Thyroid gland (tissue), 4 donors: ENCODE data around the gene PYDC1. TPM values are rescaled to one million over a fixed set of nuclear protein-coding genes. Genes with fewer than 3 reads are reported as not detected.

ENCODE experiments used
- DNase-seq, 2 donors: peaks; one replicate each; pipeline ENCODE4 v3.0.0-alpha.2; 2019
- H3K27ac ChIP-seq, 3 donors: fragments of 200-600 bp; sonication (generic); 1 replicate in 2 of 3; 2 replicates in 1 of 3; pipeline ENCODE4 v1.5.1; 2016 to 2019; ENCODE audit warnings: mild to moderate bottlenecking in 1 of 3, moderate library complexity in 1 of 3
- H3K27me3 ChIP-seq: fragments of 200-600 bp; sonication (generic); one replicate; pipeline ENCODE4 v1.5.1; 2019
- H3K36me3 ChIP-seq, 2 donors: fragments of 200-600 bp; sonication (generic); one replicate each; pipeline ENCODE4 v1.5.1; 2016 to 2019
- H3K4me1 ChIP-seq, 2 donors: fragments of 200-600 bp; sonication (generic); one replicate each; pipeline ENCODE4 v1.5.1; 2017 to 2019
- H3K4me3 ChIP-seq, 3 donors: fragments of 200-600 bp; sonication (generic); replicated peaks in 1 of 3; 1 replicate in 2 of 3; 2 replicates in 1 of 3; pipeline ENCODE4 v1.5.1; 2016; ENCODE audit warnings: mild to moderate bottlenecking in 1 of 3
- H3K9me3 ChIP-seq: fragments of 200-600 bp; sonication (generic); one replicate; pipeline ENCODE4 v1.5.1; 2017
- POLR2A ChIP-seq, 2 donors: fragments of 450-650 bp; IDR thresholded peaks; one replicate each; pipeline ENCODE4 v1.6.1; 2017; ENCODE audit warnings: antibody characterized with exemption in 2 of 2, mild to moderate bottlenecking in 2 of 2, moderate library complexity in 1 of 2
- WGBS, 2 donors: methylation state at CpG; one replicate each; pipeline ENCODE4 v1.1.5; 2017; 5-methylcytosine and 5-hydroxymethylcytosine counted together
- intact Hi-C: fragments of 100-400 bp; cut with DNase I; formaldehyde crosslinking; loops from one replicate; pipeline ENCODE4 v1.15.1; 2023
- total RNA-seq, 4 donors: library from RNA; depleted of rRNA; stranded (reverse); fragments of >200 nt; gene quantifications; one replicate each; pipeline ENCODE4 v1.2.3, GENCODE V29; 2016
- TF ChIP-seq, protein P1 (sequence below), 6 experiments: fragments of 200-600 bp in 3 of 6; fragments of 450-650 bp in 3 of 6; sonication (generic) in 3 of 6; IDR thresholded peaks; one replicate each; pipeline ENCODE4 v1.5.1; 2016 to 2019; ENCODE audit warnings: antibody characterized with exemption in 6 of 6, mild to moderate bottlenecking in 2 of 6, inconsistent platforms in 1 of 6, moderate library complexity in 1 of 6

The PYDC1 gene
- total RNA-seq, 4 donors from 2014 or later, result not detected

DNA sequence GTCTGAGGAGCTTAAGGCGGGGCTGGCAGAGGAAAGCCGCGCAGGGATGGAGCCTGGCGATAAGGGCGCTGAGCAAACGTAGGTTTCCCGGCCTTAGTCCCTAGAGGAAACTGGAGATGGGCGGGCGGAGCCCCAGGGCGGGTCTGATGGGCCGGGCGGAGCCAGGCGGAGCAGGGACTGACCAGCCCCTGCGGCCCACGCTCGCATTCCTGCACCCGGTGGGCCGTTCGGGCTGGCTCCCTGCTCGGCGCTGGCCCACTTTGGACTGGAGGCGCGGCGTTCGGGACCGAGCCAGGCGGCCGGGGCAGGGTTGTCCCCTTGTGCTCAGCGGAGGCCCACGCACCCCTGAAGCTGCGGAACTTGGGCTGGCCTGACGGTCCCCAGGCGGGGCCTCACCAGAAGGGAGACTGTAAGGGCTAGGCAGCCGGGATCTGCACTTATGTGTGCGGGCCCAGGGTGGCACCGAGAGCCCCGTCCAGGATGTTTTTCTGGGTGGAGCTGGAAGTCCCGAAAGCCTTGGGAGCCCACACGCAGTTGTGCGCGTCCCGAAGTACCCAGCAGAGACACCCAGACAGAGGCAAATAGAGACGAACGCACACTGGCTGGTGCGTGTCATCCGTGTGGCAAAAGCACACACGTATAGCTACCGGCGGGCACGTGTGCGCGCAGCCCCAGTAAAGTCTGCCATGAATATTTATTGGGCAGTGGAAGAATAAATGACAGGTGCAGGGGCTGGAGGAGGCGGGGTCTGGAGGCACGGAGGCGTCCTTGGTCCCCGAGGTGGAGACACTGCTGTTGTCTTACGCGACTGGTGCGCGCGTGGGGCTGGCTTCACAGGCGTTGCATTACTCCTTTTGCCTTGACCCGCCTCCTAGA, 1.4 kb downstream of the PYDC1 start:
- 1 to 2% methylated on average over 33 to 34 of the region's 63 CpGs for WGBS, 2 donors
- peak; percentile 74 to 76 for DNase-seq
- Histone ChIP-seq H3K4me3 (peak overlapping the region in 2 of 3 donors; percentile 6 to 25), H3K36me3 (no peaks in the 10 kb centered on the region), H3K9me3 (no peaks in the 10 kb centered on the region), H3K27ac (no peak overlapping the region), H3K27me3 (peaks cover 11% of the 10 kb centered on the region), H3K4me1 (peaks cover 21 to 27% of the 10 kb centered on the region in 2 donors)
- no peak for TF ChIP-seq POLR2A (IDR thresholded peaks at IDR 0.05)
- TF ChIP-seq, protein P1, sequence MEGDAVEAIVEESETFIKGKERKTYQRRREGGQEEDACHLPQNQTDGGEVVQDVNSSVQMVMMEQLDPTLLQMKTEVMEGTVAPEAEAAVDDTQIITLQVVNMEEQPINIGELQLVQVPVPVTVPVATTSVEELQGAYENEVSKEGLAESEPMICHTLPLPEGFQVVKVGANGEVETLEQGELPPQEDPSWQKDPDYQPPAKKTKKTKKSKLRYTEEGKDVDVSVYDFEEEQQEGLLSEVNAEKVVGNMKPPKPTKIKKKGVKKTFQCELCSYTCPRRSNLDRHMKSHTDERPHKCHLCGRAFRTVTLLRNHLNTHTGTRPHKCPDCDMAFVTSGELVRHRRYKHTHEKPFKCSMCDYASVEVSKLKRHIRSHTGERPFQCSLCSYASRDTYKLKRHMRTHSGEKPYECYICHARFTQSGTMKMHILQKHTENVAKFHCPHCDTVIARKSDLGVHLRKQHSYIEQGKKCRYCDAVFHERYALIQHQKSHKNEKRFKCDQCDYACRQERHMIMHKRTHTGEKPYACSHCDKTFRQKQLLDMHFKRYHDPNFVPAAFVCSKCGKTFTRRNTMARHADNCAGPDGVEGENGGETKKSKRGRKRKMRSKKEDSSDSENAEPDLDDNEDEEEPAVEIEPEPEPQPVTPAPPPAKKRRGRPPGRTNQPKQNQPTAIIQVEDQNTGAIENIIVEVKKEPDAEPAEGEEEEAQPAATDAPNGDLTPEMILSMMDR (IDR thresholded peaks at IDR 0.05), result no peak
- intact Hi-C loops, result no loop called here

DNA sequence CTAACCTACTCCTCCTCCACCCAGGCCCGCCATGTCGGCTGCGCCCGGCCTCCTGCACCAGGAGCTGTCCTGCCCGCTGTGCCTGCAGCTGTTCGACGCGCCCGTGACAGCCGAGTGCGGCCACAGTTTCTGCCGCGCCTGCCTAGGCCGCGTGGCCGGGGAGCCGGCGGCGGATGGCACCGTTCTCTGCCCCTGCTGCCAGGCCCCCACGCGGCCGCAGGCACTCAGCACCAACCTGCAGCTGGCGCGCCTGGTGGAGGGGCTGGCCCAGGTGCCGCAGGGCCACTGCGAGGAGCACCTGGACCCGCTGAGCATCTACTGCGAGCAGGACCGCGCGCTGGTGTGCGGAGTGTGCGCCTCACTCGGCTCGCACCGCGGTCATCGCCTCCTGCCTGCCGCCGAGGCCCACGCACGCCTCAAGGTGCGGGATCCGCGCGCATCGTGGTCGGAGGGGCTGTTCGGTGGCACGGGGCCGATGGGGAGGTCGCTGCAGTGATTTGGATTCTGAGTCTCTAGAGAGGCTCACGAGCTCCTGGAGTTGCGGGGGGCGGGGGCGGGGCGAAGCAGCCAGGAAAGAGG, 2.1 kb downstream of the PYDC1 start:
- intact Hi-C loops, result no loop called here
- no peaks in the 10 kb centered on the region for H3K36me3 ChIP-seq
- DNase-seq, result peak in 1 of 2 donors; percentile 11
- H3K27ac ChIP-seq, result no peak overlapping the region
- TF ChIP-seq, protein P1 (IDR thresholded peaks at IDR 0.05), result no peak
- no peak for TF ChIP-seq POLR2A (IDR thresholded peaks at IDR 0.05)
- no peaks in the 10 kb centered on the region for H3K9me3 ChIP-seq
- H3K4me1 ChIP-seq, result peaks cover 21 to 27% of the 10 kb centered on the region in 2 donors
- peaks cover 11% of the 10 kb centered on the region for H3K27me3 ChIP-seq
- H3K4me3 ChIP-seq, result peak overlapping the region in 1 of 3 donors; percentile 25
- 20% methylated on average over 1 to 4 of the region's 58 CpGs for WGBS, 2 donors

DNA sequence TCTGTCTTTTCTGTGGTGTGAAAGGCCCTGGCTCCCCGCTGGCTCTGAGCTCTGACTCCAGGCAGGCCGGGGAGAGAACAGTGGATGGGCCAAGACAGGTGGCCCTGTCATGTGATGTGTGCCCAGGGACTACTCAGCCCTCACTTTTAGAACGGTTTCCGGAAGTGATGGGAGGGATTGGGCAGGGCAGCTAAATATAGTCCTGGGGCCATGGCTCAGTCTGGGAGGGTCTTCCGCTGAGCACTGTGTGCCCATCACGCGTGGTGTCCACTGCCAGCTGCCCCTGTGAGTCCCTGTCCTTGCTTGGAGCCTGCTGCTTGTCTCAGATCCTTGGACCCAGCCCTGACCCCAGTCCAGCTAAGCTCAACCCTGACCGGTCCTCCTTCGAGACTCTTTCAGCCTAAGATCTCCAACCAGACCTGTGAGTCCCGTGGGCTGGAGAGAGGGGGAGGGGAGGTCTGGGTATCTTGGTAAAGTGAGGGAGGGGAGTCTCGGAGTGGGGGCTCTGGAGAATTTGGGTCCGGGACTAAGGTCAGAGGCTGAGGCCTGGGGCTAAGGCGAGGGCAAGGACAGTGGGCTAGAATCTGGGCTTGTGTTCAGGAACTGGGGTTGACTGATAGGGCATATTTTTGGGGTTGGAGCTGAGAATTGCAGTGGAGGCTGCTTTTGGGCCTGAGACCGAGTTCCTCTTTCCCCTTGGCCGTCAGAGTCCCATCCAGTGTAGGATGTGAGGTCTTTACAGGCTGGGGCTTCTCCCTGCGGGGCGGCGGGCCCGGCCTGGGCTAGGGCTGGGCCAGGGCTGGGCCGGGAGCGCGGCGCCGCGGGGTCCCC, 2.8 kb downstream of the PYDC1 start, which contains the start of gene TRIM72:
TRIM72 (plus strand) TSS at position 243 of the 831 bp plus-strand sequence. CDS start 620 bp downstream, outside the sequence.
- Histone ChIP-seq H3K4me1 (peaks cover 21 to 27% of the 10 kb centered on the region in 2 donors), H3K36me3 (no peaks in the 10 kb centered on the region), H3K9me3 (no peaks in the 10 kb centered on the region), H3K27ac (no peak within 1 kb of the TSS), H3K4me3 (peak within 1 kb of the TSS in 1 of 3 donors; percentile 25), H3K27me3 (peaks cover 11% of the 10 kb centered on the region)
- no peak for DNase-seq
- intact Hi-C loops, result no loop called here
- TF ChIP-seq, protein P1 (IDR thresholded peaks at IDR 0.05), result no peak
- TF ChIP-seq POLR2A (IDR thresholded peaks at IDR 0.05), result no peak
- WGBS, 2 donors, result 71 to 78% methylated on average over 10 to 16 of the region's 25 CpGs

DNA sequence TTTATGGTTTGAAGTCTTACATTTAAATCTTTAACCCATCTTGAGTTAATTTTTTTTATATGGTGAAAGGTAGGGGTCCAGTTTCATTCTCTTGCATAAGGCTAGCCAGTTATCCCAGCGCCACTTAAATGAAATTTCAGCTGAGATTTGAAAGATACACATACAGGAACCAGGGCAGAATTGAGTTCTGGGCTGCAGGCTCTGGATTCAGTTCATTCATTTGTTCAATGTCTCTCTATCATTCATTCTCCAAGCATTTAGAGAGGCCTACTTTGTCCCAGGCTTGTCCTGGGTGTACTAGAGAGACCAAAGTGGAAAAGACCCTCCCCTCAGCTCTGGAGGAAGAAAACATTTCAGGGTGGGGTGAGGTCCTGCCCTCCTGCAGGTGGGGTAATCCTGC, 3.6 kb downstream of the PYDC1 start:
- H3K27me3 ChIP-seq, result peaks cover 11% of the 10 kb centered on the region
- no peak for TF ChIP-seq POLR2A (IDR thresholded peaks at IDR 0.05)
- TF ChIP-seq, protein P1 (IDR thresholded peaks at IDR 0.05), result no peak
- H3K4me3 ChIP-seq, result no peak overlapping the region
- H3K9me3 ChIP-seq, result no peaks in the 10 kb centered on the region
- 100% methylated on average over 1 of the region's 1 CpG for WGBS, 2 donors
- H3K36me3 ChIP-seq, result no peaks in the 10 kb centered on the region
- intact Hi-C loops, result no loop called here
- peaks cover 21 to 27% of the 10 kb centered on the region in 2 donors for H3K4me1 ChIP-seq
- H3K27ac ChIP-seq, result no peak overlapping the region
- no peak for DNase-seq
